HK-2 (cell line): ENCODE results near the gene OMA1.

Experiments used
- DNase-seq: peaks from one replicate; pipeline ENCODE4 v3.0.0-alpha.2; 2018; ENCODE audit not compliant: unreplicated experiment

The OMA1 gene

DNA sequence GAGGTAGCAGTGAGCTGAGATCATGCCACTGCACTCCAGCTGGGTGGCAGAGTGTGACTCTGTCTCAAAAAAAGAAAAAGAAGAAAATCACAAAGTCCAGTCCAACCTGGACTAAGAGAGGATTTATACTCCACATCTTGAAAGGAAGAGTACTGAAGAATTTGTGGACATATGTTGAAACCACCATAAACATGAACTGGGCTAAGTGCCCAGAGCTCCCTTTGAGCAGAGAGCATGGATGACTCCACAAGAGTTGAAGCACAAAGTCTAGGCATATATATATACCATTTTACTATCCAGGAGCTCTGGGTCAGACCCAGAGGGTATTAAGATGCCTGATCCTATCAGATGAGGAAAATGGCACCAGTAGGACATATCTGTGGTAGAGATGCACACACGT lies 86.6 kb downstream of the OMA1 start:
- DNase-seq: no peak

DNA sequence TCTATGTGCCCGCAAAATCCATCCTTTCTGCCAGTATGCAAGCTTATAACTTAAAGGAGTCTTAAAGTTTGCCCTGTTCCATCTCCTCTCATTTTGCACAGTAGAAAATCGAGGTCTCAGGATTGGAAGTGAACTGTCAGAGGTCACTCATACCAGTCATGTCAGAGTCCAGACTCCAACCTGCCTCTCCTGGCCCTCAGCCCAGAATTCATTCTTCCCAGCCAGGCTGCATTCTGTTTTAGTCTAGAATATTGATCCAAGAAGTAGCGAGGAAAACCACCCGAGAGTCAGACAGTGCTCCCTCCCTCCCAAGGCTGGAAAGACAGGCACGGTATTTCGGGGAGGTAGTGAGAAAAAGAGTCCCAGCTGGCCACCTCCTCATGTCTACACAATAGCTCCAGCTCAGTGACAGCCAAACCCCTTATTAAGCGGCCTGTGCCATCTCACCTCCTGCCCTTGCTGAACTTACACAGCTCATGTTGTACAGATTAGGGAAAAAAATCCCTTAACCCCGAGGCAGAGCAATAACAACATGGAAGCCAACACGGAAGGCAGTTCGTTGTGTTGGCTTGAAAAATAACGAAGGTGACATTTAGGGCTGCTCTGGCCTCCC lies 89.4 kb downstream of the OMA1 start:
- no peak for DNase-seq

DNA sequence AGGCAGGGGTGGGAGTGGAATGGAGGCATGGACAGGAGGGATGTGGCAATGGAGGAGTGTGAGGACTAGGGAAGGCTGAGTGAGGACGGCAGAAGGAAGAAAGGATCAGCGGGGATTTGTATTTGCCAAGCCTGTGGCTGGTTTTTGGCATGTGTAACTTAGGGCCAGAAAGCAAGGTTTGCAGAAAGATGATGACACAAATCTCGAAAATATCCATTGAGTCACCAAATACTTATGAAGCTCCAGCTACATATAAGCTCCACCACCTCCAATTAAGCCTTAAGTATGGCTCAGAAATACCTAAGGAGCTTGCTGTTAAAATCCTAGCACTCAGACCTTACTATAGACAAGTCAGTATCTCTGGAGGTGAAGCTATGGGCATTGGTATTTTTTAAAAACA lies 90.1 kb downstream of the OMA1 start:
- DNase-seq: no peak

DNA sequence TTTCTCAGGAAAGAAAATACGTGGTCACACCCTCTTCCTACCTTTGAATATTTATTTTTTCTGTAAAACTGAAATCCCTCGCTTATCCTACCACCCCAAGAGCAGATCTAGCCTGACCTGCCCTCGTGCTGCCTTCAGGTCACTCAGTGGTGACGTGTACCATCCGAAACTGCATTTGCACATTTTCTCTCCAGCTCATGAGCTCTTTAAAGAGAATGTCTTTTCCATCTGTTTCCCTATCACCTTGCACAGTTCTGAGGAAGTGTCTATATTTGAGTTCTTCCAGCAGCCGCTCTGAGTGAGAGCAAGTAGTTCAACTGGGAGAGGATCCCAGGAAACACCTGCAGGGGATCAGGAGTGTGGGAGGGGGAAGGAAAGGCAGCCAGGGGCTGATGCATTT lies 91.7 kb downstream of the OMA1 start:
- DNase-seq: no peak

DNA sequence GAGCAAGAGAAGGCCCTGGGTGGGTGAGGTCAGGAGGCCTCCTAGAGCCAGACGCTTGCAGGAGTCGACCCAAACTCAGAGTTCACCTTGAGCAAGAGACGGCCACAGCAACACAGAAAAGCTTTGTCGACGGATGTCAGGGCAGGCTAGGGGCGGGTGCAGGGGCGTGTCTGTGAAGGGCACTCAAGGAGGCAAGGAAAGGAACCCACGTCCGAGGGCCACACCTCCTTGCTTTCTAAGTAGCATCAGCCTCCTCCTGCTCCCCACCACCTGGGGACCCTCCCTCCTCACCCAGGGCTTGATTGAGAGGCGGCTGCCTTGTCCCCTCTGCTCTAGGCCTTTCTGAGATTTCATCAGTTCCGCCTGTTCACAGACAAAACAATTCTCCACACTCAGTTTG lies 92.1 kb downstream of the OMA1 start:
- no peak for DNase-seq

DNA sequence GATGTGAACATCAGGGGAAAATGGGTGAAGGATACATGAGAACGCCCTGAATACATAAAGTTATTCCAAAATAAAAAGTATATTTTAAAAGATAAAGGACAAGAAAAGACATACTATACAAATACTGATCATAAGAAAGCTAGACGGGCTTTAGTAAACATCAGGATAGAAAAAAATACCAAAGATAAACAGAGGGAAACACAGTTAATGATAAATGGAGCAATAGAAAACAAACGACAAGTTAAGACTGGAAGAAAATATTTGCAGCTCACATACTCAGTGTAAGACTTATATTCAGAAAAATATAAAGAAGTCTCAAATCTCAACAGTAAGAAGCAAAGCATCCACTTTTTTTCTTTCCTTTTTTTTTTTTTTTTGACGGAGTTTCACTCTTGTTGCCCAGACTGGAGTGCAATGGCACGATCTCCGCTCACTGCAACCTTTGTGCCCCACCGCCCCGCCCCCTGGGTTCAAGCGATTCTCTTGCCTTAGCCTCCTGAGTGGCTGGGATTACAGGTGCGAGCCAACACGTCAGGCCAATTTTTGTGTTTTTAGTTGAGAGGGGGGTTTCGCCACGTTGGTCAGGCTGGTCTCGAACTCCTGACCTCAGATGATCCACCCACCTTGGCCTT lies 94.8 kb downstream of the OMA1 start:
- DNase-seq: no peak

DNA sequence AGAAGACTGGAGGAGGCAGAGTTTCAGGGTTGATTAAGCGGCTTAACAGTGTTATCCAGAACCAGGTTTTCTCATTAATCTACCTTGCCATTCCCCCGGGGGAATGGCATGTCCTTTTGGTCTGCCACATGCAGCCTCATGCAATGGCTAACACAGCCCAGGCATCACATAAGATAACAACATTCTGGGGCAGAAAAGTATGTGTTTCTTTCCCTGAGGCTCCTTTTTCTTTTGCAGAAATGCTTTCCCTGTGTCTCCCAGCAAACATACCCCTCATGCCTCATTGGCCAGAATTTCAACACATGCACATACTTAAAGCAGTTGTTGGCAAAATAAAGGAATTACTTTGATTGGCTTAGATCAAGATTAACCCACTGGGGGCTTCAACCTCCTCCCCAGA lies 98.6 kb downstream of the OMA1 start:
- DNase-seq: no peak

DNA sequence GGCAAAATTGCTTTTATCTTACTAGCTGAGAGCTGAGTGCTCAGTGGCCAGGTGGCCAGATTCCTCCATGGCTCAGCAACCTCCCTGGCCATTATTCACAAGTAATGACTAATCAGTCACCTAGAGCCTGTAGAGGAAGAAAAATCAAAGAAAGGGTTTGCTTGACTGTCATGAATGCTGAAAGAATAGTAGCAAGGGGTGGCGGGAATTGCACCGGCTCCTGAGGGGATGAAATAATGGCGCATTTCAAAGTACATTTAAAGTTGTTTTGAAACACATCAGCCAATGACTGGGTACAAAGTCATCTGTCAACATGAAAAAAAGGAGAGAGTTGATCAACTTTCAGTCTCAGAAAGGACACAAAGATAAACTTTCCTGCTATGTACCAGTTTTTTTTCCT lies 99.5 kb downstream of the OMA1 start:
- no peak for DNase-seq

DNA sequence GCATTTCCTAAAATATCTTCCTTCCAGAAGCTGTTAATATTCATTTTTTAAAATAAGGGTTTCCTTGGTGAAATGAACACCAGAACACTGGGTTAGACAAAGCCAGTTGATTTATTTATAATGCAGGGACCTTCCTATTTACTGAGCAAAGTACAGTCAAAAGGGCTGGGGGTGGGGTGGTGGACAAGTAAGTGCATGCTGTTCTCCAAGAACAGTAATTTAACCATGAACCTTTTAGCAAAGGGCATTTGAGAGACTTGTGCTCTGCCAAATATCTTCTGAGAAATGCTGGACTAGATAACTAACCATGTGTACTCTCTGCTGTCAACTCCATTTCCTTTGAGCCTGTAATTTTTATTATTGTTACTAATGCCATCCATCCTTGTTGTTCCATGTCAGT lies 100.2 kb downstream of the OMA1 start:
- no peak for DNase-seq

DNA sequence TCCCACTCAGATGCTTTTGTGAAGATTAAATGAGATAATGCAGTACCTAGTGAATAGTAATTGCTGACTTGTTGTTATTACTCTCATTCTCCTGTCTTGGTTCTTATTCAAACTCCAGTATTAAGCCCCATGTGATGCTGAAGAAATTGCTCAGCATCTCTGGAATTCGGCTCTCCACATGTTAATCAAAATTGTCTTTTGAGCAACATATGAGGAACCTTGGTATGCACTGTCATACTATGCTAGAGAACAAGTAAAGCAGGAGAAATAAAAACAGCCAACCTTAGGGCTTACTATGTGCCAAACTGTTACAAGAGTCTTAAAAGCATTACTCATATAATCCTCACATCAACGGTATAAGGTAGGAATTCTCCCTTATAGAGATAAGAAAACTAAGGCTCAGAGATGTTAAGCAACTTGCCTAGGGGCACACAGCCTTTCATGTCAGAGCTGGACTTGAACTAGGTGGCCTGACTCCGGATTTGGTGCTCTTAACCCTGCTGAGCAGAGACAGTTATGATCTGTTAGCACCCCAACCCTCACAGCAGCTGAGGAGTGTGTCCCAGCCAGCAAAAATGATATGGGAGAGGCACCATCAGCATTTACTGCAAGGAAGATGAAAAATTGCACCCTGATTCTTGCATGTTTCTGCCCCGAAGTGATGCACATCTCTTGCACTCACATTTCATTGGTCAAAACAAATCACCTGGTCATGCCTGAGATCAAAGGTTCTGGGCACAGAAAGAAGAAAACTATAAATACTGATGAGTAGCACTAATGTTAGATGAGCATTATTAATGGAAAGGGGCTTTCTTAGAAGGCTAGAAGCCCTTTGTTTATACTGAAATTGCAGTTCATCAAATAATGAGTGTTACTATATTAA lies 102.3 kb downstream of the OMA1 start:
- no peak for DNase-seq

DNA sequence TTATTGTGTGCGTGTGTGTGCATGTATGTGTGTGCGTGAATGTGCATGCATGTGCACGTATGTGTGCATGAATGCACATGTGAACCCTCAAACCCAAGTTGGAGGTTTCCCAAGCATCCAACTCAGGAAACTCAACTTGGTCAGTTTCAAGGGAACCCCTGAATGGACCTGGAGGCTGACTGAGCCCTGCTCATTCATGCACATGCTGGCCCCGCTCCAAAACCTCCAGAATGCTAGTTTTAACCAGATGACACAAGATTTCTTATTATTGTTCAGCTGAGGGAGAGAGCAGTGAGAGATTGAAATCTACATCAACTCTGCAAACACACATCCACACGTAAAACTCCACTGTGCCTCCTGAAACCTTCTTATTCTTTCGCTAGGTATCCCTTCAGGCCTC lies 104.4 kb downstream of the OMA1 start:
- peak; percentile 10 for DNase-seq

DNA sequence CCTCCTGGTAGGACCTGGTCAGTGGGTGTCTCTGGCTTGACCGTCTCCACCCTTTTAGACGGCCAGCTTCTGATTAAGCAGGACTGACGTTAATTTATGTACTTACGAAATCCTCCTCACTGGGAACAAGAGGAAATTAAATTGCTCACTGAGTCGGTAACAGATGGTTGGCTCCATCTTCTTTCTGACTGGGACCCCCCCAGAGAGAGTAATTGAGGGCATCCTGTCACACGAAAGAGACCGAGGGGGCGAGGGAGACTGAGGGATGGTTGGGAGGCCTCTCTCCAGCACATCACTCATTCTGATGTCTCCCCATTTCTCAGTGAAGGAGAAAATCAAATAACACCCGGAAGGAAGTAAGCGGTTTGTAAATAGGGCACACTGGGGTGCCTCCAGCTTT lies 104.8 kb downstream of the OMA1 start:
- no peak for DNase-seq

DNA sequence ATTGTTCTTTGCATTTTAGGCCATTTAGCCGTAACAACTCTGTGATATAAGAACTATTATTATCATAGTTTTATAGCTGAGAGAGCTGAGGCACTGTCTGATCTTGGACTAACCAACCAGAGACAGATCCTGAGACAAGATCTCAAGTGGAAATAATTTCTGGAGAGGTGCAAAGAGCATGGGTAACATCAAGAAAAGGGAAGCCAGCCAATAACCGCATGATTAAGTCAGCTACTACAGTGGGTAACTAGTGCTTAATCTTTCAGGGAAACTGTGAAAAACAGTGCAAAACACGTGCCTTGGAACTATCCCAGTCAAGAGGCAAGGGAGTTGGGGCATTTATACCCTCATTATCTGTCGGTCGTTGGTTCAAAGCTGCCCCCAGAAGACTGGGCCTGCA lies 105.8 kb downstream of the OMA1 start:
- no peak for DNase-seq

DNA sequence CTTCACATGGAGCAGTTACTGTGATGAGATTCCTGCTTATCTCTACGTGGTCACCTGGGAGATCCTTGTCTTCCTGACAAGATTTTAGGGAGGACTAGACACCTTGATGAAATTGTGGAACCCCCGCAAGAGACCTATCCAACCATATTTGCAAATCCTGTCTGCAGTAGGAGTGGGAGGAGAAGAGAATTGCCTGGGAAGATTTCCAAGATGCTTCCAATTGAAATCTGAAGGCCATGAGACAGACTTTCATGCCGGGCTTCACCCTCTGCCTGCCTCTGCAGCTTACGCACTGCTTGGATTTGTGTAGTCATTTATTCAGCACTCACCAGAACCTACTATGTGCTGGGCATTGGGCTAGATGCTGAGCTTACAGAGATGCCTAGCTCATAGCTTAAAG lies 106.6 kb downstream of the OMA1 start:
- no peak for DNase-seq

DNA sequence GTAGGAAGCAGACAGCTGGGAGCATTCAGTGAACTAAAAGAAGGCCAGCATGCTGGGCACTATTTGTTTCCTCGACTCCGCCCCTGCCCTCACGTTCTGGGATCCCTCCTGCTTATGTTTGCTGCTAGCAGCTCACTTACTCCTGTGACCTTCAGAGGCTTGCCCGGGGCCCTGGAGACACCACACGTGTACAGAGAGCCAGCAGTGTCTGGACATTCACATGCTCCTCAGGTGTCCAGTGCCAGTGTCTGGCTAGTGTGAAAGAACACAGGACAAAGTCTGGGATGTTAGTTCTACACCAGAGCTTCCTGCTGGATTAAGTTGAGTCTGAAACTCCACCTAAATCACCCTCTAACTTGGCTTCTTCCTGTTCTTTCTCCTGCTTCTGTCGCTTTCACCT lies 108.1 kb downstream of the OMA1 start:
- DNase-seq: no peak

DNA sequence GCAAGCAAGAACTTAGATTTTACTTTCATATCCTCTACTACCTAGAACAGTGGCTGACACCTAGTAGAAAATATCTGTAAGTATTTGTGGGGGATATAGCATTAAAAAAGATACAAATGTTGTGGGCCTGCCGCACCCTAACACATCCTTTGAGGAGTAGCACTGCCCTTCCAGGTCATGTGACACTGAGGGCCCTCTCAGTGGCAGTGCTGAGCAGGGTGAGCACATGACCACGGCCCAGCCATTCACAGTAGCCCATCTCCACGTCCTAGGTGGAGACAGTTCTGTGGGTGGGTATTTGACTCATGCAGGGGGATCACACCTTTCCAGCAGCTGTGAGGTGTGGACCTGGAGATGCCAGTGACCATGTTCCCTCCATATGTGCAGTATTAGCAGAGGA lies 108.9 kb downstream of the OMA1 start:
- no peak for DNase-seq

DNA sequence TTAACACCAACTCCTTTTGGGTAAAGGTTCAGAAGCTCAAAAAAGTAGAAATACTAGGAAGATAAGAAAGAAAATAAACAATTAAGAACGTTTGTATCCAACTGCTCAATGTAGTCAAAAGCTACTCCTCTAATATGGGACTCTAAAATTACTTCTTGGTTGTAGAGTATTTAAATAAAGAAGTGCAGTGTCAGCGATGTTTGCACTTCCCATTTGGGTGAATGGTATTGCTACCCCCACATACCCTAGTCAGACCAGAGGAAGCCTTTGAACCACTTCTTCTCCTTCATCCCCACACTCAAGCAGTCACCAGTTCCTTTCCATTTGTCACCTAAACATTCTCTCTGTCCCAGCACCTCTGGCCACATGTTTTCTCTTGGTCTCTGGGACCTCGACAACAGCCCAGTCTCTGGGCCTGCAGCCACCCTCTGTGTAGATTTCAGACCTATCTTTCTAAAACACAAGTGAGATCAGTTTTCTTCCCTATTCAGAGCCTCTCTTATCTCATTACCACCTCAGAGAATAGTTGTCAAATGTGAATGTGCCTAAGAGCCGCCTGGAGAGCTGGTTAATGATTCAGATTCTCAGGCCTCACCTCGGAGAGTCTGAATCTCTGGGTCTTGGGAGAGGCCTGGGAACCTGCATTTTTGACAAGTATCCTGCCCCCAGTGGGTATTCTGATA lies 109.8 kb downstream of the OMA1 start:
- DNase-seq: no peak

DNA sequence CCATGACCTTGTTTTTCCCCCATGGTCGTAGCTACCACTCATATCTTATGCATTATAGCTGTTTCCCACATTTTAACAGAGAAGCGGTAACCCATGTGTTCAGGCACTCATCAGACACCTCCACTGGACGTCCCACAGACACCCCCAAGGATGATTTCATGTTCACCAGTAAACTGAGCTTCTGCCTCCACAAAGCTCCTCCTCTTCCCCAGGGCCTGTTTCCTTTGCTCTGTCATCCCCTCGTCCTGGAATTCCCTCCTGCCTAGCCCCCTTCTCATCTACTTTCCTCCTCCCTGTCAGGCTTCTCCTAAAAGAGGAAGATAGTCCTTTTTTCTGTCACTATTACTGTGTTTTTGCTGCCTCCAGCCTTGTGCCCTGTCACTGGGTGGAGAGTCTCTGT lies 111.2 kb downstream of the OMA1 start:
- DNase-seq: no peak

DNA sequence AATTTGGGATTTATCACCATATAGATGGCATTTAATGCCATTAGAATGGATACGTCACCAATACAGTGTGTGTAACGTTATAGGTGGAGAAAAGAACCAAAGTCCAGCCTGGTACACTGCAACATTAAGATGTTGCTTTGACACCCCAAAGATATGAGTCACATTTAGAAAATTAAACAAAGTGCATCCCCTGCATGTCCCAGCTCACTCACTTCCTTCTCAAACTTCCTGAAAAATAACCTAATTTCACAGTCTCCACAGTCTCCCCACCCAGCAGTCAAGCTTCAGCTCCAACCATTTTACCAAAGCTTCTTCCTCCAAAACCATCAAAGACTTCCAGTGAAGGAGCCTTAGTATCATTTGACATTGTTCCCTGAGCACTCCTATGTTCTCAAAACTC lies 111.9 kb downstream of the OMA1 start:
- no peak for DNase-seq

DNA sequence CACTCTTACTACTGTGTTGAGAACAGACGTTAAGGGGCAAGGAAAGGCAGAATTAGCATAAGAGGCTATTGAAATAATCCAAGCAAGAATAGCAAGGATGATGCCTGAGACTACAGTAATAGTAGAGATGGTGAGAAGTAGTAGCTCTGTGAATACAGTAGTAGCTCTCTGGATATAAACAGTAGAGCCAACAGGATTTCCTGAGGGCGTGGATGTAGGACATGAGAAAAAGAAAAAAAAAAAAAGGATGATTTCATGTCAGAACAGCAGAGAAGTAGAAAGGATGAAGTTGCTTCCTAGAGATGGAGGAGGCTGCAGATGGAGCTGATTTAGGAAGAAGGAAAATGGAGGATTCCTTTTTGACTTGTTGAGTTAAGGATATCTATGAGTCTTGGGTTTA lies 112.3 kb downstream of the OMA1 start:
- no peak for DNase-seq

DNA sequence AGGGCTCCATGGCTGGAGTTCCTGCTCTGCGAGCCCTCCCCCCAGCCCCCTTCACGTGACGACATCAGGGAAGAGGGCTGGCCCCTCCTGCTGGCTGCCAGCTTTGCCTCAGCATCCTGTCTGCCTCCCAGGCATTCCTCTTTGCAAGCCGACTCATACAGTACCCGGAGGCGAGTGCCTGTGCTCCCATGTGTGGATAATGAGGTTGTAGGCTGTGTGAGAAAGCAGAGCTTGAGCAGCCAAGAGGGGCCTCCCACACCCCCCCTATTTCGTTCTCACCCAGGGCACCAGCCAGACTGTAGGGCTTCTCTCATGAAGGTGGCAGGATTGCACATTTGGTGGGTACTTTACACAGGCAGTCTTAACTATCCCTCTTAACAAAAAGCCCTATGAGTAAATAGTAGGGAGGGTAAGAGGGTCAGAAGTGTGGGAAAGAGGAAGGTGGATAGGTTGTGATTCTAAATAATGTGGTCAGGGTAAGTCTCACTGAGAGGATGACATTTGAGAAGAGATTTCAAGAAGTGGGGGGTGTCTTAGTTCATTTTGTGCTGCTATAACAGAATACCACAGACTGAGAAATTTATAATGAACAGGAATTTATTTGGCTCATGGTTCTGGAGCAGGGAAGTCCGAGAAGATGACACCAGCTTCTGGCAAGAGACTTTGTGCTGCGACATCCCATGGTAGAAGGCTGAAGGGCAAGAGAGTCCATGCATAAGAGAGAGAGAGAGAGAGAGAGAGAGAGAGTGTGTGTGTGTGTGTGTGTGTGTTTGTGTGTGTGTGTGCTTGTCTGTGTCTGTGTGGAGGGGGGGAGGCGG lies 113.5 kb downstream of the OMA1 start:
- peak; percentile 77 for DNase-seq
